Dendritic cell treated with granulocyte-macrophage colony-stimulating factor and Interleukin-4, amounts not matched to agents 40 ng/mL and 50 ng/mL, for 4 days (primary cell): Measurements from ENCODE around the gene ZP1.
A peak's percentile ranks its signal among the peaks of the same experiment; 100 is the strongest.
"Not testable (repeated sequence)": the region's sequence is repeated elsewhere in the genome, so short reads cannot be mapped to it uniquely, and the experiment has no call there.

Source experiments
- H3K27ac Mint-ChIP-seq: one replicate; pipeline ENCODE4 v1.8.0; 2022; ENCODE audit warnings: mild to moderate bottlenecking, mixed read lengths
- H3K27me3 Mint-ChIP-seq: one replicate; pipeline ENCODE4 v1.8.0; 2022; ENCODE audit warnings: mild to moderate bottlenecking, mixed read lengths
- H3K36me3 Mint-ChIP-seq: one replicate; pipeline ENCODE4 v1.8.0; 2022; ENCODE audit warnings: low read depth, mixed read lengths
- H3K4me1 Mint-ChIP-seq: one replicate; pipeline ENCODE4 v1.8.0; 2022; ENCODE audit warnings: low read depth, mixed read lengths
- H3K4me3 Mint-ChIP-seq: one replicate; pipeline ENCODE4 v1.8.0; 2022; ENCODE audit warnings: mild to moderate bottlenecking, moderate library complexity, mixed read lengths
- H3K9me3 Mint-ChIP-seq: one replicate; pipeline ENCODE4 v1.8.0; 2022; ENCODE audit warnings: mixed read lengths
- intact Hi-C: fragments of 100-400 bp; cut with micrococcal nuclease; formaldehyde crosslinking; loops from one replicate; pipeline ENCODE4 v1.15.0; 2022

ZP1 gene

DNA sequence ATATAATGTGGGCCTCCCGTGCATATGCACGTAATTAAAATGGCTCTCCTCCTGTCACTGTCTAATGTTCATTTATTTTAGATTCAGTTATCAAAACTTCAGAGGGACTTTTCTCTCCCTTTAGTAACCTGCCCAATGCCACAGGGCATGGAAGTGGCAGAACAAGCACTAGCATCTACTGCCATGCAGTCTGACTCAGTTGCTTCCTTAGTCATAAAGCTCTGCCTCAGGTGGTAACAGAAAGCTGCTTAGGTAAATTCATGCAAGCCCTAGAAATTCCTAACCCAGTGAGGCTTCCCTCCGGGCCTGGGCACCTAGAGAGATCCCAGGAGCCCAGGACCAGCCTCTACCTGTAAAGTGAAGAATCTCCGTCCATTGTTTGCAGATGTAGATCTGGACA is 30.2 kb downstream of the ZP1 start:
- H3K27ac Mint-ChIP-seq, result peak overlapping the region; percentile 38

DNA sequence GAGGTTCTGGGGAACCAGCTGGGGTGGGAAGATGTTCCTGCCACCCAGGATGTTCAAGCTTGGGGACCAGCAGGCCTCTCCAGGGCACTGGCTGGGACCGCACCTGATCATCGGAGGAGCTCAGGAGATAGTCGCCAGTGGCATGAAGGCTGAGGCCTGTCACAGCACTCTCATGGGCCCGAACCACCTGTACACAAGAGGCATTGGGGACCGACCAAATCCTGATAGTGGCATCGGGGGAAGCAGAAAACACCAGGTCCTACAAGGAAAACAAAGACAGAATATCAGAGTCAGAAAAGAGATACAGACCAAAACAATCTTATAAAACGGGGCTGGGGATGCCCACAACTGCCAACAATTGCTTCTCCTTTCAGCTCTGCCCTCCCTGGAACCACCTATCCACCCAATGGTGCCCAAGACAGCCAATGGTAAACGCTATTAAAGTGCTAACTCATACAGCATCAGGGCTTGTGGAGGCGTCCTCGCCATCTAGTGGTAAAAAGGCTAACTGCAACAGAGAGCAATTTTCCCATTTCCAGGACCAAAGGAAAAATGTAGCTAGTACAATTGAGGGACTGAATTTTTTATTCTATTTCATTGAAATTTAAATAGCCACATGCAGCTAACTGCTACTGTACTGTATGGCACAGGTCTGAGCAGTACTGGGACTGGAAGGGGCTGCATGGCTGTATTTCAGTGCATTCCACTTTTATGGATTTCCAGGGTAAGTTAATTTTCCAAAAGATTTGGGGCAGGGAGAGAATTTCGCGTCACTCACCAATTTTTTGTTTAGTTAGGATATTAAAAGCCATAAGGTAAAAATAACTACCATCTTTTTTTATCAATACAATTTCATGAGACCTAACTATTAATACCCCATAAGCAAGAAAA is 31.9 kb downstream of the ZP1 start:
- Mint-ChIP-seq H3K36me3 (peaks cover 92% of the 10 kb centered on the region), H3K27ac (peak overlapping the region; percentile 38), H3K4me3 (no peak overlapping the region), H3K27me3 (no peaks in the 10 kb centered on the region), H3K4me1 (peaks cover 34% of the 10 kb centered on the region), H3K9me3 (no peaks in the 10 kb centered on the region)
- intact Hi-C loops, result loop anchor here (2.0 kb wide), 1 partner anchor 68 kb away; no protein-coding TSS in a partner anchor

More for the DNA sequence above, 30.2 kb downstream of the ZP1 start:
- Mint-ChIP-seq H3K4me1 (peaks cover 25% of the 10 kb centered on the region), H3K36me3 (peaks cover 93% of the 10 kb centered on the region), H3K27me3 (no peaks in the 10 kb centered on the region), H3K4me3 (no peak overlapping the region), H3K9me3 (no peaks in the 10 kb centered on the region)
- intact Hi-C loops, result no loop called here

DNA sequence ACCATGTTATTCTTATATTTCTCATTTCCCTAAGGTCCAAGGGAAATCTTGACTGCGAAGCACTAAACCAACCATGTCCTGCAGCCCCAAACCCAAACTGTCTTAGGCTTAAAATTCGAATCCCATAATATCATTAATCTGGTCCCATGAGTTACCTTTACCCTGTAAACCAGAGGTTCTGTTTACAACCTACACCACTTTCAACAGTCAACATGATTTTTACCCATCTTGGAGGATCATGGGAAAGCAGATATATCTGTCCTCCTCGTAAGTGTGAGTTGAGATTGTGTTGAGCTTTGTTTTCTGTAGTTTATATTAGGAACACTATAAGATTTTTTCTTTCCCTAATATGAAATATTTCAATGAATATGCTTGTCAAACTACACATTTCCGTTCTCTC is 32.6 kb downstream of the ZP1 start:
- H3K27ac Mint-ChIP-seq, result no peak overlapping the region
- H3K4me1 Mint-ChIP-seq, result peaks cover 39% of the 10 kb centered on the region

DNA sequence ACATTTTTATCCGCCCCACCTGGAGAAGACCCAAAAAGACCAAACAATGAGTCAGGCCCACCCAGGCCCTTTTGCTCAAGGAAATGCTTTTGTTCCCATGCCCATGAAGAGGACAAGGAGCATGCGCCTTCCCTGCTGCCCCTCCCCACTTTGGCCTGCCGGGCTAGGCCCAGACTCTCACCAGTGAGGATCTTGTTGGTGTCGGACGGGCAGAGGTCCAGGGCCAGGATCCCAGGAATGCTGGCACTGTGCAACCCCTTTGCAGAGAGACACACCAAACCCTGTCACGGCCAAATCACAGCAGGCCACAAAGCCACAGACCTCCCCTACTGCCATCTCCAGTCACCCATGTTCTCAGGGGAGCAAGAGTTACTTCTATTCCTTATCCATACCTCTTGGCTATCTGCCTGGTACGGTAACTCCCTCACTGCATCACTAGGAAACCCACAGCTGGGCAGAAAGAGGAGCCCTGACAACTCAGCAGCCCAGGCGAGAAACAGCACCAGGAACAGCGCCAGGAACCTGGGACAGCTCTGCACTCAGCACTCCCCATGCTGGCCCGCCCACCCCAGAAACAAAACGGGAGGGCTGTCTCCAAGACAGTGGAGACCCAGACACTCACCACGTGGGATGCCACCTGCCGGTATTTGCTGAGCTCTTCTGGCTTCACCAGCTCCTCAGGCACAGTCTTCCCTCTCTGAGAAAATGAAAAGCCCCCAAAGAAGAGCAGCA is 33.5 kb downstream of the ZP1 start:
- peaks cover 38% of the 10 kb centered on the region for H3K4me1 Mint-ChIP-seq
- H3K36me3 Mint-ChIP-seq, result peaks cover 76% of the 10 kb centered on the region

More for the DNA sequence above, 32.6 kb downstream of the ZP1 start:
- H3K9me3 Mint-ChIP-seq, result no peaks in the 10 kb centered on the region
- H3K27me3 Mint-ChIP-seq, result no peaks in the 10 kb centered on the region
- H3K4me3 Mint-ChIP-seq, result no peak overlapping the region
- intact Hi-C loops, result loop anchor here (2.0 kb wide), 1 partner anchor 69 kb away; no protein-coding TSS in a partner anchor
- H3K36me3 Mint-ChIP-seq, result peaks cover 85% of the 10 kb centered on the region

DNA sequence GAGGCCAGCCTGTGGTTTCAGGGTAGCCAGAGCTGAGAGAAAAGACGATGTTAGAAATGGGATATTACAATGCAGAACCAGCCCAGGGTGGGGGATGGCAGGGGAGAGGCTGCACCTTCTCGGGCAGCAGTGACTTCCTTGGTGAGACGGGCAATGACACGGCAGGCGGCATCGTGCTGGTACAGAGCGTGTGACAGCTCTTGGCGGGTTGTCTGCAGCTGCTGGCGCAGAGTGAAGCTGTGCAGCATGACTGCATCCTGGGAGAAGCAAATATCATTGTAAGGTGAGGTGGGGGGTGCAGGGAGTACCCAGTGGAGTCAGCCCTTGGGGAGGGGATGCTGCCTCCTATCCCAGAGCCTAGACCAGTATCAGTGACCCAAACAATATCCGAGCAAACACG is 35.3 kb downstream of the ZP1 start:
- Mint-ChIP-seq H3K36me3 (peaks cover 68% of the 10 kb centered on the region), H3K4me3 (no peak overlapping the region), H3K27me3 (no peaks in the 10 kb centered on the region), H3K9me3 (no peaks in the 10 kb centered on the region), H3K4me1 (peaks cover 43% of the 10 kb centered on the region), H3K27ac (no peak overlapping the region)
- intact Hi-C loops, result no loop called here

More for the DNA sequence above, 33.5 kb downstream of the ZP1 start:
- intact Hi-C loops, result no loop called here
- Mint-ChIP-seq H3K9me3 (no peaks in the 10 kb centered on the region), H3K4me3 (no peak overlapping the region), H3K27me3 (no peaks in the 10 kb centered on the region), H3K27ac (no peak overlapping the region)

DNA sequence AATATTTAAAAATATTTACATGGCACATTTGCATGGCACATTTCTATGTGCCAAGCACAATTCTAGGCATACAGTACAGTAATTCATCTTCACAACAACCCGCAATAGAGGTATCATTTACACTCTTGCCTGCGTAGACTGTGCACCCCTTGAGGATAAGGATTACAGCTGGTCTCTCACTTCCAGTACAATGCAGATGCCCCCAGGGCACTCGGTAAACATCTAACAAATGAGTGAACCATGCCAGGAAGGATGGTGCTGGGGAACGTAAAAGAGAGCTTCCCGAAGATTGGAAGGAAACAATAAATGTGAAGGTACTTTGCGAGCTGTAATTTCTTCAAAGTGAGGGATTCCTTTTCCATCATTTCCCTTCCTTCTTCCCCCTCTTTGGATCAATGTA is 37.7 kb downstream of the ZP1 start:
- Mint-ChIP-seq H3K36me3 (peaks cover 56% of the 10 kb centered on the region), H3K9me3 (peaks cover 17% of the 10 kb centered on the region), H3K4me1 (peaks cover 62% of the 10 kb centered on the region), H3K27me3 (no peaks in the 10 kb centered on the region), H3K4me3 (peak overlapping the region; percentile 96), H3K27ac (peak overlapping the region; percentile 91)
- intact Hi-C loops, result no loop called here

DNA sequence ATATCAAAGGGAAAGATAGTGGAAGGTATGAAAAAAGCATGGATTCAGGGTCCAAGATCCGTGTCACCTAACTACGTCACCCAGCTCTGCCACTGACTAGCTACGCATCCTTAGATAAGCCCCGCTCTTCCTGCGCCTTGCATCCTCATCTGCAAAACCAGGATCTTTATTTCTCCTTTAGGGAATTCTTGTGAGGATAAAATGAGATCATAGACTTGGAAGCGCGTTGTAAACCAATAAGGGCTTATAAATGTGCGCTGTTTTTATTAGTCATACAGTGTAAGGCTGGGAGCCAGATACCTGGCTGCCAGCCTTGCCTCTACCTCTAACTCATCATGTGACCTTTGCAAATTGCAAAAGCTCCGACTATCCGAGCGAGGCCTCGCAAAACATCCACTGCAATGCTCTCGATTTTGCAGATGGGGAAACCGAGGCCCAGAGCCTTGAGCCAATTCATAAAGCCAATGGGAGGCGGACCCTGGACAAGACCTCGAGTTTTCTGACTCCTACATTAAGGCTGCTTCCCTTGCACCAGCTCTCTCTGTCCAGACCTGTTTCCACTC is 38.3 kb downstream of the ZP1 start:
- Mint-ChIP-seq H3K9me3 (peaks cover 17% of the 10 kb centered on the region), H3K27ac (peak overlapping the region; percentile 91), H3K36me3 (peaks cover 50% of the 10 kb centered on the region), H3K27me3 (no peaks in the 10 kb centered on the region), H3K4me3 (peak overlapping the region; percentile 96), H3K4me1 (peaks cover 68% of the 10 kb centered on the region)
- intact Hi-C loops, result no loop called here

DNA sequence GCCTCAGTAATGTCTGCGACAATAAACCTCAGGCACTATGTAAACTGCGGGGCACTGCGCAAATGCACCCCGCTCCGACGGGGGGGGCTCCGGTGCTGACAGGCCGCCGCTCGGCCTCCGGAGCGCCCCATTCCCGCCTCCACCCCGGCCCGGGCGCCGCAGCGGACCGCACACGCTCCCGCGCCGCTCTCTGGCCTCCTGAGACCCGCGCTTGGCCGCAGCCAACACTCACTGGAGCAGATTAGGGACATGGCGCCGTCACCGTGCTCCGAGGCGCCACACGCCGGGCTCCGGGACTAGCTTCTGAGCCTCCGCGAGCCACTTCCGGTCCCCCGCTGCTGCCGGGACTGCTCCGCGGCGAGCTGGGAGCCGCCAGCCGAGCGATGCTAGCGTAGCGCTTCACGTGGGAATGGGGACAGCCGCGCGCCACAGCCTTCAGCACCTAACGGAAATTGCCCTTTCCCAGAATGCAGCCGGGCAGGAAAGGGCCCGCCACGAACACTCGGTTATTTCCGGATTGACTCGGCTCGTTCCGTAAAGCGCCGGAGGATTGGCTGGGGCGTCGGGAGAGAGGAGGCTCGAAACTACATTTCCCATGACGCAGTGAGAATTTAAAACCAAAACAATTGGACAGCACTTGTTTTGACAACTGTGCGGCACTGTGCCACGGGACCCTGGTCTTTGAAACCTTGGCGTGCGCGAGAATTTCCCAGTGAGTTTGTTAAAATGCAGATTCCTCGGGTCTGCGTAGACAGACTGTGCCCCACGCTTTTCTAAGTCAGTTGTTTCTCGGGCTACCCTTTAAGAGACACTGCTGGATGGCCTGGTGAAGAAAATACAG is 39.0 kb downstream of the ZP1 start, which contains the start of gene PRPF19:
Gene PRPF19, minus strand, starts transcription at position 454 of the 841 bp plus-strand sequence. Its CDS starts 203 bp downstream, at position 251.
- peaks cover 75% of the 10 kb centered on the region for H3K4me1 Mint-ChIP-seq
- peak within 1 kb of the TSS; percentile 91 for H3K27ac Mint-ChIP-seq
- intact Hi-C loops, result no loop called here
- H3K36me3 Mint-ChIP-seq, result peaks cover 43% of the 10 kb centered on the region
- H3K27me3 Mint-ChIP-seq, result no peaks in the 10 kb centered on the region
- H3K9me3 Mint-ChIP-seq, result peaks cover 17% of the 10 kb centered on the region
- H3K4me3 Mint-ChIP-seq, result peak within 1 kb of the TSS; percentile 96

DNA sequence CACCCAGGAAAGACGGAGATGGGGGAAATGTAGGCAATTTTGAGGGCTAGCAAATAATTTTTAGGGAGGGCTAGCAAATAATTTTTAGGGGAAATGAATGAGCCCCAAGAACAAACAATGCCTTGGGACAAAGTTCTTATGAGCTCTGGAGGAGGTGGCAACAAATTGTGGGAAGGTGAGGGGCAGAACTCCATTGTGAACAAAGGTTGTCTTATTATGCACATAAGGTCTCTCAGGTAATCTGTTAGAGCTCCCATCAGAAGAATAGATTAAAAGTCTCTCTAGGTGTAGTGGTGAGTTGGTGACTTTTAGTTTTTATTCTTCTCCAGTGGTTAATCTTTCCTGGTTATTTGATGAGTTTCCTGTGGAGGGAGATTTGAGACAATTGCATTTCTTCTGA is 41.5 kb downstream of the ZP1 start:
- peak overlapping the region; percentile 91 for H3K27ac Mint-ChIP-seq

DNA sequence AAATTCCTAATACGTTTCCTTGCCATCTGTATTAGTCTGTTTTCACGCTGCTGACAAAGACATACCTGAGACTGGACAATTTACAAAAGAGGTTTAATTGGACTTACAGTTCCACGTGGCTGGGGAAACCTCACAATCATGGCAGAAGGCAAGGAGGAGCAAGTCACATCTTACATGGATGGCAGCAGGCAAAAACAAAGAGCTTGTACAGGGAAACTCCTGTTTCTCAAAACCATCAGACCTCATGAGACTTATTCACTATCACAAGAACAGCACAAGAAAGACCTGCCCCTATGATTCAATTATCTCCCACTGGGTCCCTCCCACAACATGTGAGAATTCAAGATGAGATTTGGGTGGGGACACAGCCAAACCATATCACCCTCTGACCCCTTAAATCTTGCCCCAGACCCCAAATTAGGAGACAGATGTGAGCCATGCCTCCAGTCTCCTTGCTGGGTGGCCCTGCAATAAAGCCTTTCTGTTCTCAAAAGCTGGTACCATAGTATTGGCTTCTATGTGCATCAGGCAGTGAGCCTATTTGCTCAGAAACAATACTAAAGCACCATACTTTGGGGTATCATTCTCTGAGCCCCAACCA is 42.4 kb downstream of the ZP1 start:
- H3K9me3 Mint-ChIP-seq, result peaks cover 17% of the 10 kb centered on the region
- H3K4me1 Mint-ChIP-seq, result peaks cover 85% of the 10 kb centered on the region
- intact Hi-C loops, result loop anchor here (5.0 kb wide), 1 partner anchor 43 kb away; the partner anchor contains the start of gene SLC15A3
- H3K4me3 Mint-ChIP-seq, H3K27me3 Mint-ChIP-seq: not testable (repeated sequence)
- peak overlapping the region; percentile 91 for H3K27ac Mint-ChIP-seq
- H3K36me3 Mint-ChIP-seq, result peaks cover 27% of the 10 kb centered on the region

More for the DNA sequence above, 41.5 kb downstream of the ZP1 start:
- Mint-ChIP-seq H3K36me3 (peaks cover 23% of the 10 kb centered on the region), H3K27me3 (no peaks in the 10 kb centered on the region), H3K4me3 (no peak overlapping the region), H3K4me1 (peaks cover 87% of the 10 kb centered on the region), H3K9me3 (peaks cover 17% of the 10 kb centered on the region)
- intact Hi-C loops, result no loop called here

DNA sequence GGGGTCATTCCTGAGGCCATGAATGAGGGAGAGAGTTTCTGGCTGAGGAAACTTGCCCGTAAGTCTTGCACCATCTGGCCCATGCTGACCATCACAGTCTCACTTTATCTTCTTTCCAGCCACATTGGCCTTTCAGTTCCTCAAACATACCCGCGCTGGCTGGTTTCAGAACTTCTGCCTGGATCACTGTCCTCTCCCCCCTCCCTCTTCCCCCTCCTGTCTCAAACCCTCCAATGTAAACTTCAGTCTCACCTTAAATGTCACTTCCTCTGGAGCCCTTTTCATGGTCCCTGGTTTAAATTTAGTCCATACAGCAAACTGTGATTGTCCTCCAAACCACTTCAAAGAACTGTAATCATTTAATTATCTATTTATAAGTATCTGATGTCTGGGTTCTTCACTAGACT is 42.9 kb downstream of the ZP1 start:
- H3K9me3 Mint-ChIP-seq, result peaks cover 17% of the 10 kb centered on the region
- no peaks in the 10 kb centered on the region for H3K27me3 Mint-ChIP-seq
- intact Hi-C loops, result loop anchor here (5.0 kb wide), 1 partner anchor 42 kb away; the partner anchor contains the start of gene SLC15A3
- no peak overlapping the region for H3K4me3 Mint-ChIP-seq
- peaks cover 83% of the 10 kb centered on the region for H3K4me1 Mint-ChIP-seq
- peak overlapping the region; percentile 91 for H3K27ac Mint-ChIP-seq
- peaks cover 27% of the 10 kb centered on the region for H3K36me3 Mint-ChIP-seq

DNA sequence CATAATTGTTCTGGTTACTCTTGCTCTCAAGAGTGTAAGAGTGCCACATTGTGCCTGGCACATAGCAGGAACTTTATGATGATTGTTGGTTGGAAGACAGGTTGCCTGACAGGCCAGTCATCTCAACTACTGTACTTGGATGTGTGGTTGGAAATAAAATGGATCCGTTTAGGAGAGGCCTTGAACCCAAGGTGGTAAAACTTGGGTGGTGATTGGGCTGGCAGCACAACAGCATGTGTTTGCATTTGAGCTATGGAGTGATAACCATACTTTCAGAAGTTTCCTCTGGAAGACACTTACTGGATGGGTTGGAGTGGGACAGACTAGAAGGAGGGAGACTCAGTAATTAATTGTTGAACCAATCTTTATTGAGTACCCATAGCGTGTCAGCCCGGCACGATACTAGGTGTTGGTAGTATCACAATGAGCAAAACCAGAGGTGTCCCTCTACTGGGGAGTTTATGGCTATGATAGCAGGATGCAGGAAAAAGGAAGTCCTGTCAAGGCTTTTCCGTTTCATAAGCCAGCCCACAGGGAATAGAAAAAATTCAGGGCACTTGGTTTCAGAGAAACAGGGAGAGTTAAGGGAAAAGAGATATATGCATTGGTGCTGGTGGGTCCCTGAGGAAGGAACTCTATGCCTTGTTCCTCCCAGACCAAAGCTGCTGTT is 43.5 kb downstream of the ZP1 start:
- H3K27me3 Mint-ChIP-seq, result no peaks in the 10 kb centered on the region
- H3K9me3 Mint-ChIP-seq, result peaks cover 17% of the 10 kb centered on the region
- intact Hi-C loops, result loop anchor here (5.0 kb wide), 1 partner anchor 41 kb away; the partner anchor contains the start of gene SLC15A3
- peak overlapping the region; percentile 91 for H3K27ac Mint-ChIP-seq
- peaks cover 29% of the 10 kb centered on the region for H3K36me3 Mint-ChIP-seq
- peaks cover 84% of the 10 kb centered on the region for H3K4me1 Mint-ChIP-seq
- no peak overlapping the region for H3K4me3 Mint-ChIP-seq
